Natural killer cell (primary cell): ENCODE data around the gene PGAP2. TPM values are rescaled to one million over a fixed set of nuclear protein-coding genes. Genes with fewer than 3 reads are reported as not detected.

Experiments
- ATAC-seq, 3 donors: fragments of 150-1000 bp in 2 of 3; fragments of 200-7000 bp in 1 of 3; cut with Tn5 transposase; 1 replicate in 1 of 3; 2 replicates in 2 of 3; pipeline ENCODE4 v1.10.0; 2021; ENCODE audit warnings: mild to moderate bottlenecking in 2 of 3, moderate library complexity in 2 of 3
- DNase-seq, 2 donors: peaks; one replicate each; pipeline versions ENCODE4 v3.0.0 to v3.0.0-alpha.2; 2013 to 2021; ENCODE audit warnings: mixed read lengths in 1 of 2
- H3K27ac ChIP-seq: one replicate; pipeline ENCODE4 v1.5.1; 2013; ENCODE audit warnings: mild to moderate bottlenecking, low read length
- H3K27me3 ChIP-seq: one replicate; pipeline ENCODE4 v1.6.1; 2013; ENCODE audit warnings: low read length; ENCODE audit not compliant: control insufficient read depth, insufficient read depth
- H3K36me3 ChIP-seq: one replicate; pipeline ENCODE4 v1.6.1; 2013; ENCODE audit warnings: low read length; ENCODE audit not compliant: control insufficient read depth, insufficient read depth
- H3K4me1 ChIP-seq: one replicate; pipeline ENCODE4 v1.6.1; 2013; ENCODE audit warnings: low read length; ENCODE audit not compliant: control insufficient read depth, insufficient read depth
- H3K4me3 ChIP-seq: one replicate; pipeline ENCODE4 v1.5.1; 2013; ENCODE audit warnings: low read length
- H3K9me3 ChIP-seq: one replicate; pipeline ENCODE4 v1.6.1; 2013; ENCODE audit warnings: low read length; ENCODE audit not compliant: control insufficient read depth, insufficient read depth
- H3K27ac Mint-ChIP-seq, 2 donors: one replicate each; pipeline ENCODE4 v1.8.0; 2022; ENCODE audit warnings: mild to moderate bottlenecking in 2 of 2, mixed read lengths in 2 of 2, moderate library complexity in 1 of 2
- H3K27me3 Mint-ChIP-seq, 2 donors: one replicate each; pipeline ENCODE4 v1.8.0; 2022; ENCODE audit warnings: low read depth in 2 of 2, mixed read lengths in 2 of 2
- H3K36me3 Mint-ChIP-seq: one replicate; pipeline ENCODE4 v1.8.0; 2022; ENCODE audit warnings: mixed read lengths
- H3K4me1 Mint-ChIP-seq, 2 donors: one replicate each; pipeline ENCODE4 v1.8.0; 2022; ENCODE audit warnings: mixed read lengths in 2 of 2
- H3K4me3 Mint-ChIP-seq: one replicate; pipeline ENCODE4 v1.8.0; 2022; ENCODE audit warnings: mild to moderate bottlenecking, moderate library complexity, mixed read lengths
- H3K9me3 Mint-ChIP-seq, 2 donors: one replicate each; pipeline ENCODE4 v1.8.0; 2022; ENCODE audit warnings: mixed read lengths in 2 of 2
- WGBS: methylation state at CpG from one replicate; pipeline ENCODE4 v1.1.7; 2013; ENCODE audit warnings: missing lambda C conversion rate; ENCODE audit not compliant: insufficient coverage; 5-methylcytosine and 5-hydroxymethylcytosine counted together
- intact Hi-C: fragments of 100-400 bp; cut with micrococcal nuclease; formaldehyde crosslinking; loops from one replicate; pipeline ENCODE4 v1.14.2; 2022
- total RNA-seq, 4 donors: library from RNA; stranded (reverse); fragments of 120-200 nt in 1 of 4; gene quantifications; one replicate each; pipeline versions ENCODE4 v1.2.3 to v1.2.4, GENCODE V29; 2013 to 2022
- TF ChIP-seq, protein P1 (sequence below): fragments of 200-600 bp; IDR thresholded peaks from one replicate; pipeline ENCODE4 v1.8.0; 2022; ENCODE audit warnings: antibody characterized with exemption

PGAP2 gene
- total RNA-seq, 3 donors from 2014 or later (not counting 1 experiment from before 2014, with no cell fraction given), result 9.5 to 17.5 (median 9.8) TPM

GRCh38 chr11:3824714-3825472 lies 16.5 kb downstream of the PGAP2 start:
- no peaks in the 10 kb centered on the region for H3K9me3 Mint-ChIP-seq
- no peaks in the 10 kb centered on the region for H3K36me3 Mint-ChIP-seq
- no peaks in the 10 kb centered on the region for H3K27me3 Mint-ChIP-seq
- intact Hi-C loops, result loop anchor here (1.0 to 2.0 kb wide), 2 partner anchors 16 to 247 kb away; partner anchors contain the start of gene RHOG
- no peaks in the 10 kb centered on the region for H3K9me3 ChIP-seq
- H3K4me1 ChIP-seq, result peaks cover 20% of the 10 kb centered on the region
- ATAC-seq (peak; percentile 95 to 99 (median 96)), DNase-seq (peak; percentile 75 to 90)
- WGBS, result 67% methylated on average over 17 of the region's 18 CpGs
- H3K4me3 ChIP-seq, result no peak overlapping the region
- TF ChIP-seq, protein P1, sequence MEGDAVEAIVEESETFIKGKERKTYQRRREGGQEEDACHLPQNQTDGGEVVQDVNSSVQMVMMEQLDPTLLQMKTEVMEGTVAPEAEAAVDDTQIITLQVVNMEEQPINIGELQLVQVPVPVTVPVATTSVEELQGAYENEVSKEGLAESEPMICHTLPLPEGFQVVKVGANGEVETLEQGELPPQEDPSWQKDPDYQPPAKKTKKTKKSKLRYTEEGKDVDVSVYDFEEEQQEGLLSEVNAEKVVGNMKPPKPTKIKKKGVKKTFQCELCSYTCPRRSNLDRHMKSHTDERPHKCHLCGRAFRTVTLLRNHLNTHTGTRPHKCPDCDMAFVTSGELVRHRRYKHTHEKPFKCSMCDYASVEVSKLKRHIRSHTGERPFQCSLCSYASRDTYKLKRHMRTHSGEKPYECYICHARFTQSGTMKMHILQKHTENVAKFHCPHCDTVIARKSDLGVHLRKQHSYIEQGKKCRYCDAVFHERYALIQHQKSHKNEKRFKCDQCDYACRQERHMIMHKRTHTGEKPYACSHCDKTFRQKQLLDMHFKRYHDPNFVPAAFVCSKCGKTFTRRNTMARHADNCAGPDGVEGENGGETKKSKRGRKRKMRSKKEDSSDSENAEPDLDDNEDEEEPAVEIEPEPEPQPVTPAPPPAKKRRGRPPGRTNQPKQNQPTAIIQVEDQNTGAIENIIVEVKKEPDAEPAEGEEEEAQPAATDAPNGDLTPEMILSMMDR, result peak; percentile 77
- H3K27ac ChIP-seq, result peak overlapping the region; percentile 19
- H3K36me3 ChIP-seq, result peaks cover 36% of the 10 kb centered on the region
- peaks cover 36 to 37% of the 10 kb centered on the region in 2 donors for H3K4me1 Mint-ChIP-seq
- H3K27me3 ChIP-seq, result no peaks in the 10 kb centered on the region
- no peak overlapping the region for H3K4me3 Mint-ChIP-seq
- peak overlapping the region; percentile 81 to 85 for H3K27ac Mint-ChIP-seq

DNA sequence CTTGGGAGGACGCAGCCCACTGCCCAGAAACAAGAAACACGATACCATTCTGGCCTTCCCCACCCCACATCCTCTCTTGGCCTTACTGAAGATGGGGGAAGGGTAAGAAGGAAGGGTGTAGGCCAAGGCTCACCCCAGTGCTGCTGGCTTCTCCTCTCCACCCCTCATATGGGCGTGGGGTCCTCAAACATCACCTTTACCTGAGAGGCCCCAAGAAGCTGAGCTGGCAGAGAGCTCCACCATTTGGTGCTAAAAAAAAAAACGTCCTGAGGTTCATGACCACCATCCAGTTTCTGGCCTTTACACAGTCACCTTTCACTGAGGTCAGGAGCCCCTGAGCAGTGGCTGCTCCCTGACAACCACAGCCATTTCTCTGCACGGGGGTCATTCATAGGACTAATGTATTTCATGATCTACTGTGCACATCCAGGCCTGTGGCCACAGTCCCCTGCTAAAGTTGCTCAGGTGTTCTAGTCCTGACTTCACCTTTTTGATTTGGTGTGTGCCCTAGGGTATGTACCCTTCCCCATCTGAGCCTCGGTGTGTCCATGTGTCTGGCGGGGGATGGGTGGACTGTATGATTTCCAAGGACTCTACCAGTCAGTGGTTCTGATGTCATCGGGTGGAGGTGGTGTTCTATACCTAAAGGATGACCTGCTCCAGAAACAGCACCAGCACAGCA lies 17.3 kb downstream of the PGAP2 start:
- TF ChIP-seq, protein P1, result no peak
- WGBS, result 81% methylated on average over 6 of the region's 8 CpGs
- DNase-seq (peak in 1 of 2 donors; percentile 22), ATAC-seq (no peak)
- no peak overlapping the region for H3K4me3 ChIP-seq
- Mint-ChIP-seq H3K36me3 (no peaks in the 10 kb centered on the region), H3K9me3 (no peaks in the 10 kb centered on the region), H3K4me1 (peaks cover 41 to 44% of the 10 kb centered on the region in 2 donors), H3K4me3 (no peak overlapping the region), H3K27ac (peak overlapping the region; percentile 81 to 85), H3K27me3 (no peaks in the 10 kb centered on the region)
- peaks cover 26% of the 10 kb centered on the region for H3K4me1 ChIP-seq
- no peaks in the 10 kb centered on the region for H3K27me3 ChIP-seq
- H3K27ac ChIP-seq, result peak overlapping the region; percentile 19
- intact Hi-C loops, result loop anchor here (2.0 kb wide), 1 partner anchor 15 kb away; the partner anchor contains the start of gene RHOG
- H3K9me3 ChIP-seq, result no peaks in the 10 kb centered on the region
- H3K36me3 ChIP-seq, result peaks cover 42% of the 10 kb centered on the region

DNA sequence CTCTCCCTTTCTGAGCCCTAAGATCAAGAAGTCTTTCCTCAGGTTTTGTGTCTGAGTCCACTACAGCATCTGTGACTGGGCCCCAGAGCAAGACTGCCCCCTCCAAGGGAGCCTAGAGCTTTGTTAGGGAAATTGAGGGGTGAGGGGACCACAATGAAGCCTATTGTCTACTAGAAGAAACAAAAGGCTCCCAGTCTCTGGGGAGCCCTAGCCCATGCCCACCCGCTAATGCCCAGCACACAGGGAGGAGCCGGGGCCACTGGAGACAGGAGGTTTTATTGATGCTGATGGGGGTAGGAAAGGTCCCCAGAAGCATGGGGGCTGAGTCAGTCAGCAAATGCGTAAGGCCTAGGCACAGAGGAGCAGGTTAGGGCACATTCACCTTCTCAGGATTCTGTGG lies 18.4 kb downstream of the PGAP2 start:
- TF ChIP-seq, protein P1, result no peak
- Histone ChIP-seq H3K27ac (no peak overlapping the region), H3K4me1 (peaks cover 37% of the 10 kb centered on the region), H3K36me3 (peaks cover 44% of the 10 kb centered on the region), H3K4me3 (no peak overlapping the region), H3K9me3 (no peaks in the 10 kb centered on the region), H3K27me3 (no peaks in the 10 kb centered on the region)
- Mint-ChIP-seq H3K4me3 (no peak overlapping the region), H3K27me3 (no peaks in the 10 kb centered on the region), H3K9me3 (no peaks in the 10 kb centered on the region), H3K4me1 (peaks cover 52 to 56% of the 10 kb centered on the region in 2 donors), H3K27ac (peak overlapping the region; percentile 81 to 85), H3K36me3 (no peaks in the 10 kb centered on the region)
- DNase-seq (no peak), ATAC-seq (no peak)
- WGBS, result 100% methylated on average over 3 of the region's 3 CpGs
- intact Hi-C loops, result no loop called here
